KMS-11 (cell line): ENCODE measurements around the gene ADCY5.

Experiments
- H2AFZ ChIP-seq: fragments of 200-600 bp; sonication (generic); 2 replicates; pipeline ENCODE4 v1.6.1; 2016; ENCODE audit warnings: antibody characterized with exemption, mixed run types, low read depth
- H3K27ac ChIP-seq: fragments of 200-600 bp; sonication (generic); 2 replicates; pipeline ENCODE4 v1.6.1; 2016; ENCODE audit warnings: mild to moderate bottlenecking, mixed run types
- H3K27me3 ChIP-seq: fragments of 200-600 bp; sonication (generic); 2 replicates; pipeline ENCODE4 v1.6.1; 2017; ENCODE audit warnings: mild to moderate bottlenecking, low read depth, mixed run types, moderate library complexity; ENCODE audit not compliant: insufficient read depth
- H3K36me3 ChIP-seq: fragments of 200-600 bp; sonication (generic); 2 replicates; pipeline ENCODE4 v1.6.1; 2017; ENCODE audit warnings: mild to moderate bottlenecking, mixed run types; ENCODE audit not compliant: insufficient read depth
- H3K4me1 ChIP-seq: fragments of 200-600 bp; sonication (generic); 2 replicates; pipeline ENCODE4 v1.6.1; 2016; ENCODE audit warnings: mild to moderate bottlenecking, low read depth, mixed run types; ENCODE audit not compliant: poor library complexity, severe bottlenecking
- H3K4me2 ChIP-seq: fragments of 200-600 bp; sonication (generic); 2 replicates; pipeline ENCODE4 v1.7.0; 2016; ENCODE audit warnings: mild to moderate bottlenecking, mixed run types
- H3K4me3 ChIP-seq: fragments of 200-600 bp; sonication (generic); IDR thresholded peaks from 2 replicates; pipeline ENCODE4 v1.6.1; 2017; ENCODE audit warnings: low read depth, low read length, mixed read lengths; ENCODE audit not compliant: insufficient read depth
- H3K79me2 ChIP-seq: fragments of 200-600 bp; sonication (generic); 2 replicates; pipeline ENCODE4 v1.6.1; 2016; ENCODE audit warnings: low read depth, mixed run types; ENCODE audit not compliant: insufficient read depth
- H3K9ac ChIP-seq: fragments of 200-600 bp; sonication (generic); 2 replicates; pipeline ENCODE4 v1.6.1; 2016; ENCODE audit warnings: mild to moderate bottlenecking, mixed run types
- H4K20me1 ChIP-seq: fragments of 200-600 bp; sonication (generic); 2 replicates; pipeline ENCODE4 v1.6.1; 2016; ENCODE audit warnings: mild to moderate bottlenecking, mixed run types; ENCODE audit not compliant: insufficient read depth
- CTCF ChIP-seq: fragments of 200-600 bp; sonication (generic); conservative IDR thresholded peaks from 2 replicates; pipeline ENCODE4 v1.6.1; 2017; ENCODE audit warnings: low read depth, mild to moderate bottlenecking, antibody characterized with exemption, low read length, moderate library complexity, mixed read lengths

The ADCY5 gene

GRCh38 chr3:123390865-123391600 lies 57.9 kb downstream of the ADCY5 start:
- H3K79me2 ChIP-seq, result no peaks in the 10 kb centered on the region
- no peaks in the 10 kb centered on the region for H3K27me3 ChIP-seq
- no peak overlapping the region for H3K4me2 ChIP-seq
- no peak overlapping the region for H3K27ac ChIP-seq
- H3K36me3 ChIP-seq, result no peaks in the 10 kb centered on the region
- no peak for TF ChIP-seq CTCF
- H3K4me3 ChIP-seq, result no peak overlapping the region
- no peak overlapping the region for H3K9ac ChIP-seq
- no peak overlapping the region for H2AFZ ChIP-seq
- no peaks in the 10 kb centered on the region for H3K4me1 ChIP-seq
- no peaks in the 10 kb centered on the region for H4K20me1 ChIP-seq

- Histone ChIP-seq H3K27ac (no peak overlapping the region), H3K36me3 (no peaks in the 10 kb centered on the region), H3K9ac (no peak overlapping the region), H4K20me1 (no peaks in the 10 kb centered on the region), H3K27me3 (no peaks in the 10 kb centered on the region), H3K4me2 (no peak overlapping the region), H3K79me2 (no peaks in the 10 kb centered on the region), H2AFZ (no peak overlapping the region), H3K4me1 (no peaks in the 10 kb centered on the region), H3K4me3 (no peak overlapping the region)
- TF ChIP-seq CTCF, result no peak
Measured at GRCh38 chr3:123389628-123389918, 59.3 kb downstream of the ADCY5 start.

GRCh38 chr3:123388811-123389627 lies 59.9 kb downstream of the ADCY5 start:
- TF ChIP-seq CTCF, result no peak
- no peaks in the 10 kb centered on the region for H3K36me3 ChIP-seq
- no peaks in the 10 kb centered on the region for H4K20me1 ChIP-seq
- H3K4me1 ChIP-seq, result no peaks in the 10 kb centered on the region
- no peak overlapping the region for H3K27ac ChIP-seq
- no peak overlapping the region for H3K4me3 ChIP-seq
- H3K9ac ChIP-seq, result no peak overlapping the region
- H3K4me2 ChIP-seq, result no peak overlapping the region
- H3K27me3 ChIP-seq, result no peaks in the 10 kb centered on the region
- no peaks in the 10 kb centered on the region for H3K79me2 ChIP-seq
- H2AFZ ChIP-seq, result no peak overlapping the region

GRCh38 chr3:123388042-123388441 lies 60.8 kb downstream of the ADCY5 start:
- Histone ChIP-seq H3K9ac (no peak overlapping the region), H3K4me3 (no peak overlapping the region)
- no peak for TF ChIP-seq CTCF

More at GRCh38 chr3:123388042-123388441, 60.8 kb downstream of the ADCY5 start:
- Histone ChIP-seq H2AFZ (no peak overlapping the region), H3K27ac (no peak overlapping the region), H3K4me2 (no peak overlapping the region), H4K20me1 (no peaks in the 10 kb centered on the region), H3K27me3 (no peaks in the 10 kb centered on the region), H3K36me3 (no peaks in the 10 kb centered on the region), H3K79me2 (no peaks in the 10 kb centered on the region), H3K4me1 (no peaks in the 10 kb centered on the region)
